HCT116 (cell line): ENCODE measurements around the gene GFY. TPM values are rescaled to one million over a fixed set of nuclear protein-coding genes. Genes with fewer than 3 reads are reported as not detected.
"Not testable (repeated sequence)": the region's sequence is repeated elsewhere in the genome, so short reads cannot be mapped to it uniquely, and the experiment has no call there.

ENCODE experiments used
- ATAC-seq: fragments of 200-7000 bp; cut with Tn5 transposase; 2 replicates; pipeline ENCODE4 v1.9.1; 2020; ENCODE audit warnings: mild to moderate bottlenecking, moderate library complexity
- BruUV-seq: library from RNA; stranded (reverse); fragments of 400-500 nt; replicated peaks from 2 replicates; lab custom pipeline; 2021; lab: Mats Ljungman, UMichigan
- CTCF ChIA-PET: fragments of 300-600 bp; sonication (Branson Sonifier 250); formaldehyde crosslinking; loops from one replicate; lab custom pipeline; 2021; ENCODE audit warnings: antibody characterized with exemption; lab: Charles Lee
- POLR2A ChIA-PET: fragments of 300-600, 350-600 bp; sonication (Branson Sonifier 250); formaldehyde crosslinking; loops from one replicate; lab custom pipeline; 2021; ENCODE audit warnings: antibody characterized with exemption; lab: Charles Lee
- RAD21 ChIA-PET, 2 experiments: fragments of 300-600 bp; sonication (Branson Sonifier 250); formaldehyde crosslinking; loops; one replicate each; lab custom pipeline; 2023; ENCODE audit warnings: low total read pairs in 2 of 2; ENCODE audit not compliant: uncharacterized antibody in 2 of 2, unreplicated experiment in 2 of 2, low non-redundant PET in 1 of 2; lab: Charles Lee
- DNase-seq: peaks from one replicate; pipeline ENCODE4 v3.0.0-alpha.2; 2010; ENCODE audit warnings: low read depth, low spot score
- H2AFZ ChIP-seq: fragments of 200-600 bp; shearing (Covaris generic), sonication (generic); 2 replicates; pipeline ENCODE4 v1.6.1; 2017; ENCODE audit warnings: low read depth, mixed run types, mixed read lengths, antibody characterized with exemption, low read length; ENCODE audit not compliant: poor library complexity, severe bottlenecking
- H3K27ac ChIP-seq: 2 replicates; pipeline ENCODE4 v1.5.1; 2012; ENCODE audit warnings: low read depth, low read length
- H3K27me3 ChIP-seq: fragments of 200-600 bp; sonication (generic); 2 replicates; pipeline ENCODE4 v1.6.1; 2016; ENCODE audit warnings: mixed run types, low read length, mixed read lengths; ENCODE audit not compliant: insufficient read depth
- H3K36me3 ChIP-seq, 2 experiments: fragments of 200-500 bp in 1 of 2; fragments of 200-600 bp in 1 of 2; sonication (Bioruptor generic) in 1 of 2; sonication (generic) in 1 of 2; 2 replicates each; pipeline versions ENCODE4 v1.5.1 to v1.6.1; 2014 to 2016; ENCODE audit warnings: low read length in 2 of 2, inconsistent platforms in 1 of 2, mixed read lengths in 1 of 2, mixed run types in 1 of 2; ENCODE audit not compliant: insufficient read depth in 2 of 2, control insufficient read depth in 1 of 2
- H3K4me1 ChIP-seq, 2 experiments: fragments of 200-600 bp in 1 of 2; sonication (generic) in 1 of 2; 2 replicates each; pipeline versions ENCODE4 v1.5.1 to v1.6.1; 2012 to 2017; ENCODE audit warnings: low read length in 2 of 2, inconsistent platforms in 1 of 2, mild to moderate bottlenecking in 1 of 2, mixed read lengths in 1 of 2, mixed run types in 1 of 2, moderate library complexity in 1 of 2; ENCODE audit not compliant: insufficient read depth in 2 of 2, control insufficient read depth in 1 of 2
- H3K4me2 ChIP-seq: fragments of 200-600 bp; sonication (generic); 2 replicates; pipeline ENCODE4 v1.6.1; 2017; ENCODE audit warnings: mixed run types, low read length, mixed read lengths
- H3K4me3 ChIP-seq, 2 experiments: fragments of 200-600 bp in 1 of 2; sonication (generic) in 1 of 2; replicated peaks in 1 of 2; 2 replicates each; pipeline ENCODE4 v1.5.1; 2011 to 2016; ENCODE audit warnings: low read length in 2 of 2, control low read depth in 1 of 2, low read depth in 1 of 2, mild to moderate bottlenecking in 1 of 2, mixed read lengths in 1 of 2, mixed run types in 1 of 2
- H3K79me2 ChIP-seq: fragments of 200-600 bp; sonication (generic); 2 replicates; pipeline ENCODE4 v1.6.1; 2017; ENCODE audit warnings: mild to moderate bottlenecking, mixed run types, low read length, moderate library complexity, mixed read lengths; ENCODE audit not compliant: insufficient read depth
- H3K9ac ChIP-seq: fragments of 200-600 bp; sonication (generic); 2 replicates; pipeline ENCODE4 v1.6.1; 2016; ENCODE audit warnings: low read length, mixed read lengths
- H3K9me2 ChIP-seq: fragments of 200-600 bp; sonication (generic), shearing (Covaris generic); 2 replicates; pipeline ENCODE4 v1.6.1; 2017; ENCODE audit warnings: mixed run types, mild to moderate bottlenecking, moderate library complexity; ENCODE audit not compliant: insufficient read depth
- H3K9me3 ChIP-seq, 2 experiments: fragments of 200-500 bp in 1 of 2; fragments of 200-600 bp in 1 of 2; sonication (Bioruptor generic) in 1 of 2; sonication (generic) in 1 of 2; 2 replicates each; pipeline ENCODE4 v1.6.1; 2014 to 2017; ENCODE audit warnings: low read length in 2 of 2, mixed read lengths in 2 of 2, inconsistent platforms in 1 of 2, low read depth in 1 of 2, mild to moderate bottlenecking in 1 of 2, mixed run types in 1 of 2, moderate library complexity in 1 of 2; ENCODE audit not compliant: control insufficient read depth in 1 of 2, insufficient read depth in 1 of 2
- H4K20me1 ChIP-seq: fragments of 200-600 bp; sonication (generic), shearing (Covaris generic); 2 replicates; pipeline ENCODE4 v1.6.1; 2017; ENCODE audit warnings: mixed run types, mild to moderate bottlenecking, moderate library complexity; ENCODE audit not compliant: insufficient read depth
- EZH2 ChIP-seq: fragments of 200-600 bp; sonication (generic); IDR thresholded peaks from 2 replicates; pipeline ENCODE4 v1.6.1; 2017; ENCODE audit warnings: antibody characterized with exemption, mixed run types
- MAX ChIP-seq: IDR thresholded peaks from 2 replicates; pipeline ENCODE4 v1.6.1; 2012
- POLR2A ChIP-seq: IDR thresholded peaks from 2 replicates; pipeline ENCODE4 v1.7.0; 2011; ENCODE audit warnings: borderline replicate concordance; ENCODE audit not compliant: insufficient read depth, insufficient read length; ENCODE audit errors: extremely low read depth
- REST ChIP-seq: IDR thresholded peaks from 2 replicates; pipeline ENCODE4 v1.6.1; 2012; ENCODE audit warnings: low read depth
- TCF7L2 ChIP-seq: IDR thresholded peaks from 2 replicates; pipeline ENCODE4 v1.7.0; 2011; ENCODE audit warnings: borderline replicate concordance, inconsistent platforms; ENCODE audit not compliant: insufficient read depth, insufficient read length; ENCODE audit errors: extremely low read depth
- YY1 ChIP-seq: IDR thresholded peaks from 2 replicates; pipeline ENCODE4 v1.6.1; 2011; ENCODE audit warnings: low read length, low read depth, moderate library complexity, mild to moderate bottlenecking; ENCODE audit not compliant: insufficient replicate concordance; ENCODE audit errors: extremely low read depth
- intact Hi-C: fragments of 100-400 bp; cut with micrococcal nuclease; formaldehyde crosslinking; loops from 2 replicates; pipeline ENCODE4 v1.10.0; 2022
- total RNA-seq: library from RNA; stranded (reverse); gene quantifications from one replicate; pipeline ENCODE4 v1.2.1, GENCODE V29; 2021; ENCODE audit not compliant: unreplicated experiment

The GFY gene
- total RNA-seq, 1 experiment from 2014 or later = 2.6 TPM

GRCh38 chr19:49459388-49459787, 34.2 kb downstream of the GFY start (continued):
- TF ChIP-seq REST (no peak), POLR2A (no peak), EZH2 (no peak), TCF7L2 (no peak), MAX (no peak), YY1 (no peak)

GRCh38 chr19:49461130-49461529, 35.9 kb downstream of the GFY start:
- intact Hi-C loops, H2AFZ ChIP-seq, H3K36me3 ChIP-seq, H3K9ac ChIP-seq, H4K20me1 ChIP-seq, BruUV-seq, ATAC-seq, DNase-seq, H3K79me2 ChIP-seq, H3K4me2 ChIP-seq, H3K27ac ChIP-seq, POLR2A ChIA-PET, H3K9me2 ChIP-seq, RAD21 ChIA-PET, H3K9me3 ChIP-seq, H3K27me3 ChIP-seq, CTCF ChIA-PET, H3K4me1 ChIP-seq, H3K4me3 ChIP-seq: not testable (repeated sequence)
